H1 (cell line): ENCODE measurements around the gene HOXB3. TPM values are rescaled to one million over a fixed set of nuclear protein-coding genes. Genes with fewer than 3 reads are reported as not detected.

Source experiments
- ASH2L ChIP-seq: fragments of 200-600, 300-600 bp; sonication (generic); IDR thresholded peaks from one replicate; pipeline ENCODE4 v1.7.1; 2017; ENCODE audit warnings: low read length
- CBX8 ChIP-seq: fragments of 300-800, 300-1000 bp; sonication (generic); IDR thresholded peaks from 2 replicates; pipeline ENCODE4 v1.7.1; 2016; ENCODE audit warnings: low read depth, low read length, borderline replicate concordance
- CHD1 ChIP-seq: IDR thresholded peaks from 2 replicates; pipeline ENCODE4 v1.6.1; 2012; ENCODE audit warnings: low read depth, low read length, improper control_type of control experiment
- FOSL1 ChIP-seq: IDR thresholded peaks from 2 replicates; pipeline ENCODE4 v1.6.1; 2011; ENCODE audit warnings: mild to moderate bottlenecking, low read depth, low read length, moderate library complexity; ENCODE audit not compliant: insufficient read depth
- RFX5 ChIP-seq: IDR thresholded peaks from 2 replicates; pipeline ENCODE4 v1.6.1; 2011; ENCODE audit warnings: low read depth, low read length, improper control_type of control experiment, borderline replicate concordance
- SIX5 ChIP-seq: IDR thresholded peaks from 2 replicates; pipeline ENCODE4 v1.6.1; 2011; ENCODE audit warnings: mild to moderate bottlenecking, low read depth, low read length
- SP1 ChIP-seq: IDR thresholded peaks from 2 replicates; pipeline ENCODE4 v1.6.1; 2011; ENCODE audit warnings: low read depth, low read length
- TCF12 ChIP-seq: IDR thresholded peaks from 2 replicates; pipeline ENCODE4 v1.6.1; 2011; ENCODE audit warnings: low read depth, mild to moderate bottlenecking, low read length
- polyA plus RNA-seq, 7 experiments: library from polyadenylated mRNA; depleted of rRNA in 3 of 7; stranded (reverse) in 5 of 7; unstranded in 2 of 7; fragments of >200 nt in 5 of 7; fragments of 200-250 nt in 2 of 7; gene quantifications; 1 replicate in 5 of 7; 2 replicates in 1 of 7; 4 replicates in 1 of 7; pipeline versions ENCODE4 v1.2.1 to v1.2.3, GENCODE V29; 2011 to 2013; ENCODE audit warnings: missing spikeins in 2 of 7, mixed read lengths in 2 of 7
- total RNA-seq: library from RNA; stranded (reverse); fragmentation: NEBNext Ultra II Directional; extraction: Animal tissue kit (Norgen Biotek cat#: 25700); gene quantifications from 2 replicates; pipeline ENCODE4 v1.2.1, GENCODE V29; 2021
- TF ChIP-seq, protein P1 (sequence below): fragments of 300-600 bp; sonication (generic); IDR thresholded peaks from 2 replicates; pipeline ENCODE4 v1.7.1; 2012; ENCODE audit warnings: low read length, moderate library complexity, mild to moderate bottlenecking, inconsistent platforms; ENCODE audit not compliant: insufficient replicate concordance

The HOXB3 gene
- total and polyA plus RNA-seq, 2 of the 8 experiments (the other 6 are each of a cell fraction or from before 2014, with no cell fraction given), result not detected

DNA sequence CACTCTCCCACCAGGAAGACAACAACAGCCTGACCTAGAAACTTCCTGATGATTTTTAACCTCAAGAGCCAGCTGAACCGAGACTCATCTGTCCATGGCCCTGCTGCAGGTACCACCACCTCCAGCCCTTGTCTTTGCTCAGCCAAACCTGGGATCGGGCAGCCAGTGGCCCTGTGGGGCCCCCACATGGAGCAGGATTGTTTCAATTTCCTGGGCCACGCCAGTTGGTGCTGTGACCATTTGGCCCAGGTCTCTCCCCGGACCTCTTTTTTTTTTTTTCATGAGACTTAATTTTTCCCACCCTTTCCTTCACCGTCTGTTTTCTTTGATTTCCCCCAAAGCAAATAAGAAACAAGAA is 36.9 kb downstream of the HOXB3 start (continued):
- peak; percentile 72; the same call in 1 of the 2 replicates for TF ChIP-seq CBX8
- no peak for TF ChIP-seq RFX5
- TF ChIP-seq ASH2L, result no peak
- no peak for TF ChIP-seq FOSL1
- TF ChIP-seq, protein P1, sequence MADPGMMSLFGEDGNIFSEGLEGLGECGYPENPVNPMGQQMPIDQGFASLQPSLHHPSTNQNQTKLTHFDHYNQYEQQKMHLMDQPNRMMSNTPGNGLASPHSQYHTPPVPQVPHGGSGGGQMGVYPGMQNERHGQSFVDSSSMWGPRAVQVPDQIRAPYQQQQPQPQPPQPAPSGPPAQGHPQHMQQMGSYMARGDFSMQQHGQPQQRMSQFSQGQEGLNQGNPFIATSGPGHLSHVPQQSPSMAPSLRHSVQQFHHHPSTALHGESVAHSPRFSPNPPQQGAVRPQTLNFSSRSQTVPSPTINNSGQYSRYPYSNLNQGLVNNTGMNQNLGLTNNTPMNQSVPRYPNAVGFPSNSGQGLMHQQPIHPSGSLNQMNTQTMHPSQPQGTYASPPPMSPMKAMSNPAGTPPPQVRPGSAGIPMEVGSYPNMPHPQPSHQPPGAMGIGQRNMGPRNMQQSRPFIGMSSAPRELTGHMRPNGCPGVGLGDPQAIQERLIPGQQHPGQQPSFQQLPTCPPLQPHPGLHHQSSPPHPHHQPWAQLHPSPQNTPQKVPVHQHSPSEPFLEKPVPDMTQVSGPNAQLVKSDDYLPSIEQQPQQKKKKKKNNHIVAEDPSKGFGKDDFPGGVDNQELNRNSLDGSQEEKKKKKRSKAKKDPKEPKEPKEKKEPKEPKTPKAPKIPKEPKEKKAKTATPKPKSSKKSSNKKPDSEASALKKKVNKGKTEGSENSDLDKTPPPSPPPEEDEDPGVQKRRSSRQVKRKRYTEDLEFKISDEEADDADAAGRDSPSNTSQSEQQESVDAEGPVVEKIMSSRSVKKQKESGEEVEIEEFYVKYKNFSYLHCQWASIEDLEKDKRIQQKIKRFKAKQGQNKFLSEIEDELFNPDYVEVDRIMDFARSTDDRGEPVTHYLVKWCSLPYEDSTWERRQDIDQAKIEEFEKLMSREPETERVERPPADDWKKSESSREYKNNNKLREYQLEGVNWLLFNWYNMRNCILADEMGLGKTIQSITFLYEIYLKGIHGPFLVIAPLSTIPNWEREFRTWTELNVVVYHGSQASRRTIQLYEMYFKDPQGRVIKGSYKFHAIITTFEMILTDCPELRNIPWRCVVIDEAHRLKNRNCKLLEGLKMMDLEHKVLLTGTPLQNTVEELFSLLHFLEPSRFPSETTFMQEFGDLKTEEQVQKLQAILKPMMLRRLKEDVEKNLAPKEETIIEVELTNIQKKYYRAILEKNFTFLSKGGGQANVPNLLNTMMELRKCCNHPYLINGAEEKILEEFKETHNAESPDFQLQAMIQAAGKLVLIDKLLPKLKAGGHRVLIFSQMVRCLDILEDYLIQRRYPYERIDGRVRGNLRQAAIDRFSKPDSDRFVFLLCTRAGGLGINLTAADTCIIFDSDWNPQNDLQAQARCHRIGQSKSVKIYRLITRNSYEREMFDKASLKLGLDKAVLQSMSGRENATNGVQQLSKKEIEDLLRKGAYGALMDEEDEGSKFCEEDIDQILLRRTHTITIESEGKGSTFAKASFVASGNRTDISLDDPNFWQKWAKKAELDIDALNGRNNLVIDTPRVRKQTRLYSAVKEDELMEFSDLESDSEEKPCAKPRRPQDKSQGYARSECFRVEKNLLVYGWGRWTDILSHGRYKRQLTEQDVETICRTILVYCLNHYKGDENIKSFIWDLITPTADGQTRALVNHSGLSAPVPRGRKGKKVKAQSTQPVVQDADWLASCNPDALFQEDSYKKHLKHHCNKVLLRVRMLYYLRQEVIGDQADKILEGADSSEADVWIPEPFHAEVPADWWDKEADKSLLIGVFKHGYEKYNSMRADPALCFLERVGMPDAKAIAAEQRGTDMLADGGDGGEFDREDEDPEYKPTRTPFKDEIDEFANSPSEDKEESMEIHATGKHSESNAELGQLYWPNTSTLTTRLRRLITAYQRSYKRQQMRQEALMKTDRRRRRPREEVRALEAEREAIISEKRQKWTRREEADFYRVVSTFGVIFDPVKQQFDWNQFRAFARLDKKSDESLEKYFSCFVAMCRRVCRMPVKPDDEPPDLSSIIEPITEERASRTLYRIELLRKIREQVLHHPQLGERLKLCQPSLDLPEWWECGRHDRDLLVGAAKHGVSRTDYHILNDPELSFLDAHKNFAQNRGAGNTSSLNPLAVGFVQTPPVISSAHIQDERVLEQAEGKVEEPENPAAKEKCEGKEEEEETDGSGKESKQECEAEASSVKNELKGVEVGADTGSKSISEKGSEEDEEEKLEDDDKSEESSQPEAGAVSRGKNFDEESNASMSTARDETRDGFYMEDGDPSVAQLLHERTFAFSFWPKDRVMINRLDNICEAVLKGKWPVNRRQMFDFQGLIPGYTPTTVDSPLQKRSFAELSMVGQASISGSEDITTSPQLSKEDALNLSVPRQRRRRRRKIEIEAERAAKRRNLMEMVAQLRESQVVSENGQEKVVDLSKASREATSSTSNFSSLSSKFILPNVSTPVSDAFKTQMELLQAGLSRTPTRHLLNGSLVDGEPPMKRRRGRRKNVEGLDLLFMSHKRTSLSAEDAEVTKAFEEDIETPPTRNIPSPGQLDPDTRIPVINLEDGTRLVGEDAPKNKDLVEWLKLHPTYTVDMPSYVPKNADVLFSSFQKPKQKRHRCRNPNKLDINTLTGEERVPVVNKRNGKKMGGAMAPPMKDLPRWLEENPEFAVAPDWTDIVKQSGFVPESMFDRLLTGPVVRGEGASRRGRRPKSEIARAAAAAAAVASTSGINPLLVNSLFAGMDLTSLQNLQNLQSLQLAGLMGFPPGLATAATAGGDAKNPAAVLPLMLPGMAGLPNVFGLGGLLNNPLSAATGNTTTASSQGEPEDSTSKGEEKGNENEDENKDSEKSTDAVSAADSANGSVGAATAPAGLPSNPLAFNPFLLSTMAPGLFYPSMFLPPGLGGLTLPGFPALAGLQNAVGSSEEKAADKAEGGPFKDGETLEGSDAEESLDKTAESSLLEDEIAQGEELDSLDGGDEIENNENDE, result no peak
- no peak for TF ChIP-seq CHD1
- 0 out of 2 replicates have a peak, but pooled peaks have one; percentile 8 for TF ChIP-seq SP1
- TF ChIP-seq SIX5, result no peak
- no peak for TF ChIP-seq TCF12
